H1 (cell line): ENCODE data around the gene ZNF618. TPM values are rescaled to one million over a fixed set of nuclear protein-coding genes. Genes with fewer than 3 reads are reported as not detected.

Experiments used
- CTCF ChIA-PET: fragments of 300-600 bp; sonication (Branson Sonifier 250); formaldehyde crosslinking; loops from one replicate; lab custom pipeline; 2021; ENCODE audit not compliant: partially characterized antibody; lab: Charles Lee
- POLR2A ChIA-PET: fragments of 300-600 bp; sonication (Branson Sonifier 250); formaldehyde crosslinking; loops from one replicate; lab custom pipeline; 2021; ENCODE audit warnings: inconsistent platforms; ENCODE audit not compliant: partially characterized antibody; lab: Charles Lee
- DNase-seq, 2 experiments: peaks; one replicate each; pipeline versions ENCODE4 v3.0.0 to v3.0.0-alpha.2; 2010 to 2022; ENCODE audit warnings: low spot score in 2 of 2, low read depth in 1 of 2, mixed read lengths in 1 of 2
- FAIRE-seq: peaks from 2 replicates; lab custom pipeline; 2011; peaks lifted over from hg19 to GRCh38; lab: Jason Lieb, UNC
- H2AFZ ChIP-seq: 2 replicates; pipeline ENCODE4 v1.8.1; 2012; ENCODE audit warnings: low read length, inconsistent platforms
- H2AK5ac ChIP-seq: 2 replicates; pipeline ENCODE4 v1.6.1; 2013; ENCODE audit warnings: low read depth, low read length
- H2BK120ac ChIP-seq: replicated peaks from 2 replicates; pipeline ENCODE3; 2013; ENCODE audit warnings: low read depth, low read length, inconsistent platforms
- H2BK12ac ChIP-seq: 2 replicates; pipeline ENCODE4 v1.6.1; 2013; ENCODE audit warnings: low read depth, low read length
- H2BK15ac ChIP-seq: 2 replicates; pipeline ENCODE4 v1.6.1; 2013; ENCODE audit warnings: low read length
- H2BK20ac ChIP-seq: 2 replicates; pipeline ENCODE4 v1.6.1; 2013; ENCODE audit warnings: low read length
- H2BK5ac ChIP-seq: 2 replicates; pipeline ENCODE4 v1.6.1; 2013; ENCODE audit warnings: low read depth, low read length
- H3K14ac ChIP-seq: 2 replicates; pipeline ENCODE4 v1.6.1; 2013; ENCODE audit warnings: inconsistent platforms; ENCODE audit not compliant: insufficient read length
- H3K18ac ChIP-seq: 2 replicates; pipeline ENCODE4 v1.6.1; 2013; ENCODE audit warnings: low read length; ENCODE audit errors: extremely low read depth
- H3K23ac ChIP-seq: 2 replicates; pipeline ENCODE4 v1.6.1; 2013; ENCODE audit warnings: inconsistent platforms; ENCODE audit not compliant: insufficient read length
- H3K23me2 ChIP-seq: 2 replicates; pipeline ENCODE4 v1.6.1; 2013; ENCODE audit warnings: low read depth, low read length
- H3K27ac ChIP-seq: 2 replicates; pipeline ENCODE4 v1.6.1; 2011; ENCODE audit warnings: low read depth, low read length, inconsistent platforms
- H3K27me3 ChIP-seq, 4 experiments: replicated peaks in 1 of 4; 1 replicate in 1 of 4; 2 replicates in 3 of 4; pipeline versions ENCODE4 v1.6.1 to v1.8.1; 2011 to 2013; ENCODE audit warnings: low read length in 3 of 4, mild to moderate bottlenecking in 3 of 4, inconsistent platforms in 2 of 4, mixed read lengths in 2 of 4, moderate library complexity in 1 of 4; ENCODE audit not compliant: control insufficient read depth in 3 of 4, insufficient read depth in 3 of 4; ENCODE audit errors: extremely low read depth in 1 of 4
- H3K36me3 ChIP-seq, 4 experiments: 2 replicates each; pipeline versions ENCODE4 v1.6.1 to v1.8.1; 2011 to 2013; ENCODE audit warnings: mild to moderate bottlenecking in 4 of 4, low read length in 3 of 4, moderate library complexity in 2 of 4, control low read depth in 1 of 4, inconsistent platforms in 1 of 4; ENCODE audit not compliant: insufficient read depth in 4 of 4, control insufficient read depth in 2 of 4
- H3K4ac ChIP-seq: replicated peaks from 2 replicates; pipeline ENCODE3; 2013; ENCODE audit warnings: low read length, low read depth, mixed read lengths, inconsistent platforms; ENCODE audit not compliant: insufficient read length
- H3K4me1 ChIP-seq, 4 experiments: replicated peaks in 1 of 4; 1 replicate in 1 of 4; 2 replicates in 3 of 4; pipeline versions ENCODE4 v1.6.1 to v1.8.1; 2011 to 2013; ENCODE audit warnings: low read length in 3 of 4, inconsistent platforms in 2 of 4, mixed read lengths in 1 of 4; ENCODE audit not compliant: insufficient read depth in 4 of 4, control insufficient read depth in 3 of 4
- H3K4me2 ChIP-seq, 2 experiments: 2 replicates each; pipeline versions ENCODE4 v1.6.1 to v1.8.1; 2011 to 2013; ENCODE audit warnings: low read depth in 2 of 2, low read length in 2 of 2, control low read depth in 1 of 2, inconsistent platforms in 1 of 2, mild to moderate bottlenecking in 1 of 2; ENCODE audit not compliant: insufficient read depth in 1 of 2
- H3K4me3 ChIP-seq, 4 experiments: fragments of 200-600, 300-600 bp in 1 of 4; sonication (generic), shearing (Covaris generic), sonication (Bioruptor Twin) in 1 of 4; 2 replicates each; pipeline versions ENCODE4 v1.5.1 to v1.8.1; 2011 to 2016; ENCODE audit warnings: low read length in 4 of 4, low read depth in 3 of 4, control low read depth in 2 of 4, inconsistent platforms in 2 of 4, mild to moderate bottlenecking in 2 of 4, mixed read lengths in 1 of 4, moderate library complexity in 1 of 4; ENCODE audit not compliant: insufficient read depth in 2 of 4; ENCODE audit errors: extremely low read depth in 1 of 4
- H3K56ac ChIP-seq: replicated peaks from 2 replicates; pipeline ENCODE3; 2013; ENCODE audit warnings: low read depth, mild to moderate bottlenecking, mixed read lengths, low read length, inconsistent platforms; ENCODE audit not compliant: insufficient read length
- H3K79me1 ChIP-seq: 2 replicates; pipeline ENCODE4 v1.6.1; 2013; ENCODE audit warnings: low read depth, low read length, control low read depth
- H3K79me2 ChIP-seq, 2 experiments: 2 replicates each; pipeline versions ENCODE4 v1.6.1 to v1.8.1; 2012 to 2013; ENCODE audit warnings: low read length in 2 of 2, mild to moderate bottlenecking in 2 of 2, inconsistent platforms in 1 of 2; ENCODE audit not compliant: insufficient read depth in 2 of 2, control insufficient read depth in 1 of 2
- H3K9ac ChIP-seq, 4 experiments: replicated peaks in 1 of 4; 1 replicate in 1 of 4; 2 replicates in 3 of 4; pipeline versions ENCODE4 v1.6.1 to v1.8.1; 2011 to 2013; ENCODE audit warnings: low read depth in 3 of 4, low read length in 3 of 4, control low read depth in 2 of 4, mild to moderate bottlenecking in 2 of 4, moderate library complexity in 2 of 4, inconsistent platforms in 1 of 4; ENCODE audit errors: extremely low read depth in 1 of 4
- H3K9me3 ChIP-seq, 2 experiments: 2 replicates each; pipeline versions ENCODE4 v1.6.1 to v1.8.1; 2012 to 2013; ENCODE audit warnings: mild to moderate bottlenecking in 2 of 2, moderate library complexity in 2 of 2, control low read depth in 1 of 2, inconsistent platforms in 1 of 2, low read depth in 1 of 2, low read length in 1 of 2, mixed read lengths in 1 of 2; ENCODE audit not compliant: insufficient read depth in 2 of 2
- H4K20me1 ChIP-seq, 2 experiments: replicated peaks in 1 of 2; 2 replicates each; pipeline versions ENCODE3 to v1.8.1; 2011 to 2013; ENCODE audit warnings: inconsistent platforms in 2 of 2, low read length in 2 of 2, mild to moderate bottlenecking in 1 of 2; ENCODE audit not compliant: insufficient read depth in 2 of 2, control insufficient read depth in 1 of 2
- H4K5ac ChIP-seq: 2 replicates; pipeline ENCODE4 v1.6.1; 2013; ENCODE audit warnings: low read length, low read depth, mixed read lengths, inconsistent platforms; ENCODE audit not compliant: insufficient read length
- H4K8ac ChIP-seq: 2 replicates; pipeline ENCODE4 v1.8.0; 2013; ENCODE audit warnings: mild to moderate bottlenecking, moderate library complexity, low read length, inconsistent platforms; ENCODE audit not compliant: insufficient read depth; ENCODE audit errors: extremely low read depth
- H4K91ac ChIP-seq: replicated peaks from 2 replicates; pipeline ENCODE3; 2013; ENCODE audit warnings: low read length, mixed read lengths, inconsistent platforms; ENCODE audit not compliant: insufficient read length
- BCL11A ChIP-seq, 2 experiments: IDR thresholded peaks; one replicate each; pipeline ENCODE4 v1.6.1; 2011; ENCODE audit warnings: low read depth in 2 of 2, low read length in 2 of 2, mild to moderate bottlenecking in 2 of 2
- BRCA1 ChIP-seq: IDR thresholded peaks from 2 replicates; pipeline ENCODE4 v1.6.1; 2012; ENCODE audit warnings: low read depth, low read length, improper control_type of control experiment
- CHD1 ChIP-seq: IDR thresholded peaks from 2 replicates; pipeline ENCODE4 v1.6.1; 2012; ENCODE audit warnings: low read depth, low read length, improper control_type of control experiment
- CTBP2 ChIP-seq: IDR thresholded peaks from 2 replicates; pipeline ENCODE4 v1.7.0; 2011; ENCODE audit warnings: borderline replicate concordance, mild to moderate bottlenecking, moderate library complexity, mixed read lengths, low read length; ENCODE audit not compliant: insufficient read depth, insufficient read length
- EGR1 ChIP-seq: IDR thresholded peaks from 2 replicates; pipeline ENCODE4 v1.6.1; 2011; ENCODE audit warnings: low read depth, low read length, borderline replicate concordance
- KDM1A ChIP-seq: fragments of 200-600, 300-600 bp; sonication (generic); IDR thresholded peaks from 2 replicates; pipeline ENCODE4 v1.7.1; 2016; ENCODE audit warnings: mild to moderate bottlenecking, low read length, borderline replicate concordance
- KDM5A ChIP-seq: fragments of 200-600 bp; IDR thresholded peaks from 2 replicates; pipeline ENCODE4 v1.7.1; 2012; ENCODE audit warnings: mild to moderate bottlenecking, low read length, inconsistent platforms, mixed read lengths
- RXRA ChIP-seq: IDR thresholded peaks from 2 replicates; pipeline ENCODE4 v1.6.1; 2011; ENCODE audit warnings: low read depth, mild to moderate bottlenecking, low read length, moderate library complexity; ENCODE audit not compliant: insufficient read depth
- SIRT6 ChIP-seq: IDR thresholded peaks from one replicate; pipeline ENCODE4 v1.7.1; 2012; ENCODE audit warnings: low read length, inconsistent platforms
- TAF7 ChIP-seq: optimal IDR thresholded peaks from 2 replicates; pipeline ENCODE3; 2011; ENCODE audit warnings: low read depth, mild to moderate bottlenecking, inconsistent platforms, low read length, moderate library complexity, borderline replicate concordance
- TEAD4 ChIP-seq: IDR thresholded peaks from 2 replicates; pipeline ENCODE4 v1.6.1; 2012; ENCODE audit warnings: low read depth, low read length, inconsistent platforms, mixed read lengths
- WGBS, 2 experiments: shearing (Covaris generic) in 1 of 2; methylation state at CpG; one replicate each; pipeline versions ENCODE4 v1.1.6 to v1.1.7; 2013 to 2015; ENCODE audit warnings: low lambda C conversion rate in 2 of 2, mixed read lengths in 2 of 2, inconsistent platforms in 1 of 2, low coverage in 1 of 2, missing lambda C conversion rate in 1 of 2; ENCODE audit not compliant: insufficient replicate concordance in 2 of 2, insufficient coverage in 1 of 2, insufficient read length in 1 of 2; ENCODE audit errors: extremely low coverage in 1 of 2, missing lambda C conversion rate in 1 of 2; 5-methylcytosine and 5-hydroxymethylcytosine counted together
- polyA plus RNA-seq, 7 experiments: library from polyadenylated mRNA; depleted of rRNA in 3 of 7; stranded (reverse) in 5 of 7; unstranded in 2 of 7; fragments of >200 nt in 5 of 7; fragments of 200-250 nt in 2 of 7; gene quantifications; 1 replicate in 5 of 7; 2 replicates in 1 of 7; 4 replicates in 1 of 7; pipeline versions ENCODE4 v1.2.1 to v1.2.3, GENCODE V29; 2011 to 2013; ENCODE audit warnings: missing spikeins in 2 of 7, mixed read lengths in 2 of 7
- total RNA-seq: library from RNA; stranded (reverse); fragmentation: NEBNext Ultra II Directional; extraction: Animal tissue kit (Norgen Biotek cat#: 25700); gene quantifications from 2 replicates; pipeline ENCODE4 v1.2.1, GENCODE V29; 2021
- TF ChIP-seq, protein P1 (sequence below), 3 experiments: IDR thresholded peaks; 1 replicate in 2 of 3; 2 replicates in 1 of 3; pipeline versions ENCODE4 v1.5.1 to v1.6.1; 2011; ENCODE audit warnings: low read length in 3 of 3, mild to moderate bottlenecking in 3 of 3, inconsistent platforms in 2 of 3, low read depth in 1 of 3, moderate library complexity in 1 of 3; ENCODE audit not compliant: insufficient read depth in 1 of 3; ENCODE audit errors: control extremely low read depth in 1 of 3

ZNF618 gene
- total and polyA plus RNA-seq, 2 of the 8 experiments (the other 6 are each of a cell fraction or from before 2014, with no cell fraction given): 9.6 to 28.5 TPM

DNA sequence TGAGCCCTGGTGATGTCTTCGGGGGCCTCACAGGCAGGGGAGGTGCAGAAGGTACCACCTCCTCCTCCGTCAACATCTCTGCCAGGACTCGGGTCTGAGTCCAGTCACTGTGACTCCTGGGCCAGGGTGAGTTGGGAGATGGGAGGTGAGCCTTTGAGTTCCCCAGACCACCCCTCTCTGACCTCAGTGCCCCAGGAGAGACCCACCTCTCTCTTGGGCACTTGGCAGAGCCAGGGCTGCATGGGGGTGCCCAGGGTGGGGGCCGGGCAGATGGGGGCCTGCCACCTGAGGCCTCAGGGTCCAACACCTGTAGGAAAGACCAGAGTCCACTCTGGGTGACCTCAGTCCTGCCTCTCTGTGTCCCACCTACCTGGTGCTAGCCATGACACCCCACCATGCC, 216.2 kb downstream of the ZNF618 start:
- Histone ChIP-seq H3K27me3 (peaks cover 0 to 5% (median under 1%) of the 10 kb centered on the region in 4 experiments; a peak in 2 of 7 replicates), H3K18ac (no peak overlapping the region), H3K79me1 (no peaks in the 10 kb centered on the region), H3K23ac (no peak overlapping the region), H3K27ac (no peak overlapping the region), H3K56ac (no peak overlapping the region), H4K91ac (no peak overlapping the region), H3K4me3 (no peak overlapping the region), H3K4me1 (no peaks in the 10 kb centered on the region; a peak in 2 of 7 replicates), H3K4me2 (no peak overlapping the region), H2BK120ac (no peak overlapping the region), H3K4ac (no peak overlapping the region), H3K14ac (no peak overlapping the region), H3K9ac (no peak overlapping the region), H3K79me2 (no peaks in the 10 kb centered on the region), H2AFZ (no peak overlapping the region), H3K23me2 (no peaks in the 10 kb centered on the region), H2BK5ac (no peak overlapping the region), H2AK5ac (no peak overlapping the region), H2BK20ac (no peak overlapping the region), H3K36me3 (no peaks in the 10 kb centered on the region), H3K9me3 (no peaks in the 10 kb centered on the region), H4K8ac (no peak overlapping the region), H2BK12ac (no peak overlapping the region), H2BK15ac (no peak overlapping the region), H4K5ac (no peak overlapping the region), H4K20me1 (no peaks in the 10 kb centered on the region)
- no peak for DNase-seq
- WGBS, 2 experiments: 94% methylated on average over 4 of the region's 4 CpGs; no CpG with 5 or more reads in 1 of the 2 experiments
- FAIRE-seq: no peak
- ChIA-PET POLR2A (no interaction called here), CTCF (interaction anchor here (1.4 to 5.8 kb wide), 4 partner anchors 10 to 180 kb away, joined by 4 to 144 read pairs (median 11); partner anchors contain the start of gene AMBP)
- TF ChIP-seq SIRT6 (no peak), BCL11A (IDR thresholded peaks at IDR 0.05; ENCODE audit: low read depth in 2 of 2, low read length in 2 of 2) (no peak), BRCA1 (no peak), TAF7 (no peak), RXRA (no peak), EGR1 (no peak), TEAD4 (no peak), CTBP2 (no peak), KDM1A (no peak), KDM5A (no peak), CHD1 (no peak)
- TF ChIP-seq, protein P1, sequence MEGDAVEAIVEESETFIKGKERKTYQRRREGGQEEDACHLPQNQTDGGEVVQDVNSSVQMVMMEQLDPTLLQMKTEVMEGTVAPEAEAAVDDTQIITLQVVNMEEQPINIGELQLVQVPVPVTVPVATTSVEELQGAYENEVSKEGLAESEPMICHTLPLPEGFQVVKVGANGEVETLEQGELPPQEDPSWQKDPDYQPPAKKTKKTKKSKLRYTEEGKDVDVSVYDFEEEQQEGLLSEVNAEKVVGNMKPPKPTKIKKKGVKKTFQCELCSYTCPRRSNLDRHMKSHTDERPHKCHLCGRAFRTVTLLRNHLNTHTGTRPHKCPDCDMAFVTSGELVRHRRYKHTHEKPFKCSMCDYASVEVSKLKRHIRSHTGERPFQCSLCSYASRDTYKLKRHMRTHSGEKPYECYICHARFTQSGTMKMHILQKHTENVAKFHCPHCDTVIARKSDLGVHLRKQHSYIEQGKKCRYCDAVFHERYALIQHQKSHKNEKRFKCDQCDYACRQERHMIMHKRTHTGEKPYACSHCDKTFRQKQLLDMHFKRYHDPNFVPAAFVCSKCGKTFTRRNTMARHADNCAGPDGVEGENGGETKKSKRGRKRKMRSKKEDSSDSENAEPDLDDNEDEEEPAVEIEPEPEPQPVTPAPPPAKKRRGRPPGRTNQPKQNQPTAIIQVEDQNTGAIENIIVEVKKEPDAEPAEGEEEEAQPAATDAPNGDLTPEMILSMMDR (IDR thresholded peaks at IDR 0.05; ENCODE audit: control extremely low read depth in 1 of 3, insufficient read depth in 1 of 3, low read depth in 1 of 3, low read length in 3 of 3): no peak
